Prostate gland (tissue), 2 donors: Measurements from ENCODE around the gene SBF1.

ENCODE experiments used
- POLR2AphosphoS5 ChIP-seq: sonication (generic); formaldehyde crosslinking; IDR thresholded peaks from one replicate; pipeline ENCODE4 v1.6.1; 2017; ENCODE audit warnings: antibody characterized with exemption
- TF ChIP-seq, protein P1 (sequence below), 4 experiments: fragments of 200-600 bp in 2 of 4; fragments of 450-650 bp in 2 of 4; sonication (generic) in 2 of 4; IDR thresholded peaks; 1 replicate in 3 of 4; 2 replicates in 1 of 4; pipeline ENCODE4 v1.5.1; 2016 to 2019; ENCODE audit warnings: antibody characterized with exemption in 4 of 4, mild to moderate bottlenecking in 2 of 4, moderate library complexity in 2 of 4

DNA sequence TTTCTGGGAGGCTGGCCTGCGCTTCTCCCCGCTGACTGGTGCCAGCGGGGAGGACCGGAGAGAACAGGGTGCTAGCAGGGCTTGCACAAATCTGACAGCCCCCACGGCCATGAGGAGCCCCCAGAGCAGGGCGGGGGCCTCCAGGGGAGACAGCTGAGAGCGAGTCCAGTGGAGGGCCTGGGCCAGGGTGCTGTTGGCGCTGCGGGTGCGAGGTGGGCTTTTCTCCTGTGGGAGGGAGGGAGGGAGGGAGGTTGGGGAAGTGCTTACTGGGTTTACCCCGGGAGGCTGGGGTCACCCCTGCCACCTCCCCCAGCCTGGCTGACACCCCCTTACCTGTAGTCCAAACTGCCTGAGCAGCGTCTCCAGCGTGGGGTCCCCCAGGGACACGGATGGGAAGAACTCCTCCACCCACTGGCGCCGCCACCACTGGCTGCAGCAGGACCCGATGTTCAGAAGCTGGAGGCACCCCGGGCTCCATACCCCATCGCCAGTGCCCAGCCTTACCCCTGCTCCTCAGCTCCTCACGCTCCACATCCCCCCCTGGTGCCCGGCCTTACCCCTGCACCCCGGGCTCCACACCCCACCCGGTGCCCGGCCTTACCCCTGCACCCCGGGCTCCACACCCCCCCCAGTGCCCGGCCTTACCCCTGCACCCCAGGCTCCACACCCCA, 28.8 kb upstream of the SBF1 start:
- TF ChIP-seq, protein P1, sequence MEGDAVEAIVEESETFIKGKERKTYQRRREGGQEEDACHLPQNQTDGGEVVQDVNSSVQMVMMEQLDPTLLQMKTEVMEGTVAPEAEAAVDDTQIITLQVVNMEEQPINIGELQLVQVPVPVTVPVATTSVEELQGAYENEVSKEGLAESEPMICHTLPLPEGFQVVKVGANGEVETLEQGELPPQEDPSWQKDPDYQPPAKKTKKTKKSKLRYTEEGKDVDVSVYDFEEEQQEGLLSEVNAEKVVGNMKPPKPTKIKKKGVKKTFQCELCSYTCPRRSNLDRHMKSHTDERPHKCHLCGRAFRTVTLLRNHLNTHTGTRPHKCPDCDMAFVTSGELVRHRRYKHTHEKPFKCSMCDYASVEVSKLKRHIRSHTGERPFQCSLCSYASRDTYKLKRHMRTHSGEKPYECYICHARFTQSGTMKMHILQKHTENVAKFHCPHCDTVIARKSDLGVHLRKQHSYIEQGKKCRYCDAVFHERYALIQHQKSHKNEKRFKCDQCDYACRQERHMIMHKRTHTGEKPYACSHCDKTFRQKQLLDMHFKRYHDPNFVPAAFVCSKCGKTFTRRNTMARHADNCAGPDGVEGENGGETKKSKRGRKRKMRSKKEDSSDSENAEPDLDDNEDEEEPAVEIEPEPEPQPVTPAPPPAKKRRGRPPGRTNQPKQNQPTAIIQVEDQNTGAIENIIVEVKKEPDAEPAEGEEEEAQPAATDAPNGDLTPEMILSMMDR (IDR thresholded peaks at IDR 0.05): no peak
- no peak for TF ChIP-seq POLR2AphosphoS5
